NT2/D1 (cell line): ENCODE measurements around the gene PEF1.

ENCODE experiments used
- SUZ12 ChIP-seq: IDR thresholded peaks from 2 replicates; pipeline ENCODE4 v1.6.1; 2011; ENCODE audit not compliant: insufficient read length, insufficient read depth; ENCODE audit errors: extremely low read depth
- YY1 ChIP-seq: IDR thresholded peaks from 2 replicates; pipeline ENCODE4 v1.6.1; 2011; ENCODE audit not compliant: insufficient read length, insufficient read depth
- ZNF274 ChIP-seq: IDR thresholded peaks from 2 replicates; pipeline ENCODE4 v1.6.1; 2011; ENCODE audit warnings: mild to moderate bottlenecking, low read depth, low read length

- no peak for TF ChIP-seq YY1
- no peak for TF ChIP-seq SUZ12
- no peak for TF ChIP-seq ZNF274
These were observed 545 bp upstream of the PEF1 start for GRCh38 chr1:31645274-31645568.
